GM23338 (cell line): ENCODE results near the gene USP31. TPM values are rescaled to one million over a fixed set of nuclear protein-coding genes. Genes with fewer than 3 reads are reported as not detected.

Experiments
- ATAC-seq: fragments of 200-7000 bp; cut with Tn5 transposase; 3 replicates; pipeline ENCODE4 v1.9.1; 2020
- DNase-seq: peaks from one replicate; pipeline ENCODE4 v3.0.0-alpha.2; 2015; ENCODE audit warnings: low spot score
- H2AFZ ChIP-seq: fragments of 200-600 bp; sonication (generic); 2 replicates; pipeline ENCODE4 v1.8.0; 2016; ENCODE audit warnings: antibody characterized with exemption, mild to moderate bottlenecking, moderate library complexity
- H3F3A ChIP-seq: fragments of 200-600 bp; sonication (generic); replicated peaks from 2 replicates; pipeline ENCODE4 v1.8.0; 2017; ENCODE audit warnings: antibody characterized with exemption, mixed run types, low read depth
- H3K27ac ChIP-seq: fragments of 200-600 bp; sonication (generic); 2 replicates; pipeline ENCODE4 v1.6.1; 2016; ENCODE audit warnings: low read depth
- H3K27me3 ChIP-seq: fragments of 200-600 bp; sonication (generic); 2 replicates; pipeline ENCODE4 v1.8.0; 2016; ENCODE audit warnings: mild to moderate bottlenecking, mixed run types, moderate library complexity; ENCODE audit not compliant: insufficient read depth
- H3K36me3 ChIP-seq: fragments of 200-600 bp; sonication (generic); 2 replicates; pipeline ENCODE4 v1.8.0; 2016; ENCODE audit warnings: mild to moderate bottlenecking; ENCODE audit not compliant: insufficient read depth
- H3K4me1 ChIP-seq: fragments of 200-600 bp; sonication (generic); 2 replicates; pipeline ENCODE4 v1.8.0; 2016; ENCODE audit warnings: mild to moderate bottlenecking, moderate library complexity; ENCODE audit not compliant: insufficient read depth
- H3K4me2 ChIP-seq: fragments of 200-600 bp; sonication (generic); 2 replicates; pipeline ENCODE4 v1.7.1; 2017; ENCODE audit warnings: mixed run types
- H3K4me3 ChIP-seq: fragments of 200-600 bp; sonication (generic); 2 replicates; pipeline ENCODE4 v1.6.1; 2016; ENCODE audit warnings: mixed run types
- H3K79me2 ChIP-seq: fragments of 200-600 bp; sonication (generic); replicated peaks from 2 replicates; pipeline ENCODE4 v1.8.0; 2017; ENCODE audit warnings: mild to moderate bottlenecking; ENCODE audit not compliant: insufficient read depth
- H3K9me2 ChIP-seq: fragments of 200-600 bp; sonication (generic); 2 replicates; pipeline ENCODE4 v1.8.0; 2017; ENCODE audit not compliant: insufficient read depth
- H4K20me1 ChIP-seq: fragments of 200-600 bp; sonication (generic); replicated peaks from 2 replicates; pipeline ENCODE4 v1.8.0; 2017; ENCODE audit warnings: mild to moderate bottlenecking; ENCODE audit not compliant: insufficient read depth
- H3K27ac Mint-ChIP-seq: 2 replicates; pipeline ENCODE4 v1.8.0; 2020; ENCODE audit warnings: inconsistent platforms, mild to moderate bottlenecking, moderate library complexity, mixed read lengths
- H3K27me3 Mint-ChIP-seq: 3 replicates; pipeline ENCODE4 v1.8.0; 2022; ENCODE audit warnings: low read depth, mild to moderate bottlenecking, moderate library complexity, mixed read lengths, inconsistent platforms; ENCODE audit not compliant: insufficient read depth, poor library complexity
- H3K36me3 Mint-ChIP-seq: 3 replicates; pipeline ENCODE4 v1.8.0; 2021; ENCODE audit warnings: low read depth, mild to moderate bottlenecking, inconsistent platforms, moderate library complexity, mixed read lengths
- H3K4me1 Mint-ChIP-seq: 3 replicates; pipeline ENCODE4 v1.8.0; 2020; ENCODE audit warnings: mild to moderate bottlenecking, inconsistent platforms, mixed read lengths
- H3K4me3 Mint-ChIP-seq: 3 replicates; pipeline ENCODE4 v1.8.0; 2021; ENCODE audit warnings: moderate library complexity, mild to moderate bottlenecking, inconsistent platforms, mixed read lengths
- H3K9me3 Mint-ChIP-seq: 3 replicates; pipeline ENCODE4 v1.8.0; 2020; ENCODE audit warnings: moderate library complexity, mild to moderate bottlenecking, inconsistent platforms, mixed read lengths
- CREB1 ChIP-seq: fragments of 250-450 bp; sonication (Bioruptor Pico); IDR thresholded peaks from 2 replicates; pipeline ENCODE4 v1.5.0; 2020; ENCODE audit warnings: low read depth, mild to moderate bottlenecking, moderate library complexity
- CTCF ChIP-seq, 2 experiments: fragments of 200-600 bp in 1 of 2; sonication (generic) in 1 of 2; conservative IDR thresholded peaks; 2 replicates each; pipeline versions ENCODE4 v1.5.1 to v1.6.1; 2016 to 2017; ENCODE audit warnings: antibody characterized with exemption in 2 of 2, low read depth in 2 of 2, mild to moderate bottlenecking in 2 of 2, moderate library complexity in 1 of 2
- ETS1 ChIP-seq: IDR thresholded peaks from 2 replicates; pipeline ENCODE4 v1.6.1; 2016; ENCODE audit warnings: antibody characterized with exemption
- EZH2 ChIP-seq: fragments of 200-600 bp; sonication (generic); IDR thresholded peaks from one replicate; pipeline ENCODE4 v1.8.0; 2017; ENCODE audit warnings: antibody characterized with exemption, mild to moderate bottlenecking, low read depth; ENCODE audit not compliant: unreplicated experiment
- EZH2phosphoT487 ChIP-seq: fragments of 200-600 bp; sonication (generic); IDR thresholded peaks from one replicate; pipeline ENCODE4 v1.8.1; 2018; ENCODE audit warnings: antibody characterized with exemption; ENCODE audit not compliant: unreplicated experiment
- JUNB ChIP-seq: IDR thresholded peaks from one replicate; pipeline ENCODE4 v1.6.1; 2016; ENCODE audit warnings: antibody characterized with exemption; ENCODE audit not compliant: unreplicated experiment
- NANOG ChIP-seq: IDR thresholded peaks from 2 replicates; pipeline ENCODE4 v1.6.1; 2016; ENCODE audit warnings: antibody characterized with exemption, borderline replicate concordance
- POLR2AphosphoS5 ChIP-seq: IDR thresholded peaks from 2 replicates; pipeline ENCODE4 v1.6.1; 2016; ENCODE audit warnings: antibody characterized with exemption, low read depth
- REST ChIP-seq: IDR thresholded peaks from one replicate; pipeline ENCODE4 v1.6.1; 2018; ENCODE audit warnings: antibody characterized with exemption; ENCODE audit not compliant: unreplicated experiment
- STAT1 ChIP-seq: IDR thresholded peaks from one replicate; pipeline ENCODE4 v1.6.1; 2016; ENCODE audit warnings: antibody characterized with exemption; ENCODE audit not compliant: unreplicated experiment
- ZNF114 ChIP-seq: fragments of 250-450 bp; sonication (Bioruptor Pico); IDR thresholded peaks from 2 replicates; pipeline ENCODE4 v1.5.0; 2020; ENCODE audit warnings: mild to moderate bottlenecking, moderate library complexity
- ZNF331 ChIP-seq: fragments of 250-450 bp; sonication (Bioruptor Pico); IDR thresholded peaks from 2 replicates; pipeline ENCODE4 v1.5.0; 2020; ENCODE audit warnings: low read depth, mild to moderate bottlenecking, moderate library complexity
- ZNF462 ChIP-seq: fragments of 250-450 bp; sonication (Bioruptor Pico); IDR thresholded peaks from 2 replicates; pipeline ENCODE4 v1.5.0; 2020; ENCODE audit warnings: mild to moderate bottlenecking, moderate library complexity
- polyA plus RNA-seq: library from polyadenylated mRNA; unstranded; fragments of >200 nt; fragmentation: Nextera tagmentation; extraction: Ambion mirVana; gene quantifications from 2 replicates; pipeline ENCODE4 v1.2.1, GENCODE V29; 2016
- total RNA-seq: library from RNA; depleted of rRNA; stranded (reverse); fragments of >200 nt; shearing (Covaris generic); gene quantifications from 2 replicates; pipeline ENCODE4 v1.2.3, GENCODE V29; 2014

The USP31 gene
- total and polyA plus RNA-seq, 2 experiments from 2014 or later: 4.3 to 17.9 TPM

- DNase-seq (no peak), ATAC-seq (no peak)
- TF ChIP-seq EZH2phosphoT487: no peak
- TF ChIP-seq ZNF114 (CRISPR knock-in tag): no peak
- TF ChIP-seq STAT1: no peak
- no peak for TF ChIP-seq EZH2
- no peak for TF ChIP-seq ZNF462 (CRISPR knock-in tag)
- TF ChIP-seq NANOG: no peak
- no peak for TF ChIP-seq REST
- no peak for TF ChIP-seq JUNB
- TF ChIP-seq ZNF331 (CRISPR knock-in tag): no peak
- no peak for TF ChIP-seq ETS1
- no peak for TF ChIP-seq CTCF (conservative IDR thresholded peaks at IDR 0.05; ENCODE audit: low read depth in 2 of 2)
- no peak for TF ChIP-seq CREB1 (CRISPR knock-in tag)
- TF ChIP-seq POLR2AphosphoS5: no peak
- peaks cover 25% of the 10 kb centered on the region for H3K4me1 Mint-ChIP-seq
- Histone ChIP-seq H3F3A (no peaks in the 10 kb centered on the region), H3K27me3 (no peaks in the 10 kb centered on the region), H3K79me2 (no peaks in the 10 kb centered on the region), H3K4me3 (no peak overlapping the region), H3K36me3 (peaks cover 3% of the 10 kb centered on the region; the same call in 1 of the 2 replicates), H3K4me1 (peaks cover 26% of the 10 kb centered on the region), H3K4me2 (no peak overlapping the region), H4K20me1 (no peaks in the 10 kb centered on the region; the same call in 1 of the 2 replicates), H3K27ac (no peak overlapping the region), H2AFZ (no peak overlapping the region), H3K9me2 (no peaks in the 10 kb centered on the region)
- H3K27ac Mint-ChIP-seq: peak overlapping the region; percentile 11; the same call in 1 of the 2 replicates
- no peaks in the 10 kb centered on the region for H3K27me3 Mint-ChIP-seq
- H3K4me3 Mint-ChIP-seq: no peak overlapping the region
- H3K9me3 Mint-ChIP-seq: no peaks in the 10 kb centered on the region
- peaks cover 38% of the 10 kb centered on the region for H3K36me3 Mint-ChIP-seq
Observed at GRCh38 chr16:23082161-23082788, 67.0 kb downstream of the USP31 start.
